Endothelial cell of umbilical vein (primary cell): Measurements from ENCODE around the gene CYREN. TPM values are rescaled to one million over a fixed set of nuclear protein-coding genes. Genes with fewer than 3 reads are reported as not detected.

Experiments
- BruUV-seq: library from RNA; stranded (reverse); fragments of 400-500 nt; replicated peaks from 2 replicates; lab custom pipeline; 2021; lab: Mats Ljungman, UMichigan
- CTCF ChIA-PET: fragments of 300-600, 350-600 bp; sonication (Branson Sonifier 250); formaldehyde crosslinking; loops from one replicate; lab custom pipeline; 2021; ENCODE audit warnings: antibody characterized with exemption, inconsistent platforms; lab: Charles Lee
- POLR2A ChIA-PET: fragments of 300-600, 350-600 bp; sonication (Branson Sonifier 250); formaldehyde crosslinking; loops from one replicate; lab custom pipeline; 2021; ENCODE audit warnings: antibody characterized with exemption, inconsistent platforms; lab: Charles Lee
- DNase-seq: peaks from one replicate; pipeline ENCODE4 v3.0.0-alpha.2; 2011; ENCODE audit warnings: low read depth, low spot score
- FAIRE-seq: peaks from 2 replicates; lab custom pipeline; 2011; peaks lifted over from hg19 to GRCh38; lab: Jason Lieb, UNC
- H2AFZ ChIP-seq: 2 replicates; pipeline ENCODE4 v1.6.0; 2012; ENCODE audit warnings: low read depth, low read length, control low read depth, inconsistent platforms
- H3K27ac ChIP-seq: 2 replicates; pipeline ENCODE4 v1.5.1; 2011; ENCODE audit warnings: low read depth, mild to moderate bottlenecking, control low read depth, low read length, moderate library complexity; ENCODE audit not compliant: insufficient read depth
- H3K27me3 ChIP-seq, 2 experiments: 2 replicates each; pipeline versions ENCODE4 v1.6.0 to v1.6.1; 2011; ENCODE audit warnings: low read length in 2 of 2, mixed read lengths in 1 of 2; ENCODE audit not compliant: control insufficient read depth in 2 of 2, insufficient read depth in 2 of 2
- H3K36me3 ChIP-seq, 2 experiments: 2 replicates in 1 of 2; 3 replicates in 1 of 2; pipeline ENCODE4 v1.5.1; 2011; ENCODE audit warnings: low read length in 2 of 2, mild to moderate bottlenecking in 1 of 2, moderate library complexity in 1 of 2; ENCODE audit not compliant: control insufficient read depth in 2 of 2, insufficient read depth in 2 of 2; ENCODE audit errors: extremely low read depth in 1 of 2
- H3K4me1 ChIP-seq: 3 replicates; pipeline ENCODE4 v1.5.1; 2011; ENCODE audit warnings: mild to moderate bottlenecking, low read length; ENCODE audit not compliant: control insufficient read depth, insufficient read depth; ENCODE audit errors: extremely low read depth
- H3K4me2 ChIP-seq: 2 replicates; pipeline ENCODE4 v1.6.1; 2011; ENCODE audit warnings: low read length, control low read depth, mixed read lengths; ENCODE audit not compliant: insufficient read depth
- H3K4me3 ChIP-seq, 3 experiments: fragments of 200-600 bp in 1 of 3; sonication (generic), shearing (Covaris generic) in 1 of 3; replicated peaks in 1 of 3; 2 replicates each; pipeline ENCODE4 v1.5.1; 2011 to 2016; ENCODE audit warnings: control low read depth in 3 of 3, low read length in 3 of 3, mild to moderate bottlenecking in 2 of 3, inconsistent platforms in 1 of 3, low read depth in 1 of 3, moderate library complexity in 1 of 3; ENCODE audit not compliant: insufficient read depth in 1 of 3
- H3K79me2 ChIP-seq: 2 replicates; pipeline ENCODE4 v1.6.0; 2012; ENCODE audit warnings: low read length, inconsistent platforms; ENCODE audit not compliant: control insufficient read depth, insufficient read depth
- H3K9ac ChIP-seq: replicated peaks from 2 replicates; pipeline ENCODE3; 2011; ENCODE audit warnings: low read length, control low read depth; ENCODE audit not compliant: insufficient read depth; ENCODE audit errors: extremely low read depth
- H3K9me1 ChIP-seq: replicated peaks from 3 replicates; pipeline ENCODE4 v1.6.0; 2011; ENCODE audit warnings: mild to moderate bottlenecking, low read length; ENCODE audit not compliant: control insufficient read depth, insufficient read depth; ENCODE audit errors: extremely low read depth
- H3K9me3 ChIP-seq: replicated peaks from 2 replicates; pipeline ENCODE4 v1.5.1; 2012; ENCODE audit warnings: low read length, inconsistent platforms; ENCODE audit not compliant: control insufficient read depth, insufficient read depth
- H4K20me1 ChIP-seq: replicated peaks from 2 replicates; pipeline ENCODE3; 2011; ENCODE audit warnings: mild to moderate bottlenecking, low read length; ENCODE audit not compliant: control insufficient read depth, insufficient read depth; ENCODE audit errors: extremely low read depth
- EZH2 ChIP-seq: IDR thresholded peaks from 2 replicates; pipeline ENCODE4 v1.6.1; 2012; ENCODE audit warnings: borderline replicate concordance, low read depth, mild to moderate bottlenecking, moderate library complexity, low read length, inconsistent platforms; ENCODE audit not compliant: severe bottlenecking
- FOS ChIP-seq: IDR thresholded peaks from 2 replicates; pipeline ENCODE4 v1.6.1; 2011; ENCODE audit warnings: mild to moderate bottlenecking, low read length, moderate library complexity, borderline replicate concordance; ENCODE audit not compliant: insufficient read depth
- GATA2 ChIP-seq: IDR thresholded peaks from 2 replicates; pipeline ENCODE4 v1.7.0; 2011; ENCODE audit warnings: low read depth, mild to moderate bottlenecking, moderate library complexity, mixed read lengths, low read length; ENCODE audit not compliant: insufficient read length, insufficient read depth
- JUN ChIP-seq: IDR thresholded peaks from 2 replicates; pipeline ENCODE4 v1.6.1; 2011; ENCODE audit warnings: borderline replicate concordance, low read depth; ENCODE audit not compliant: insufficient read length, insufficient read depth
- MYC ChIP-seq: IDR thresholded peaks from one replicate; pipeline ENCODE4 v1.6.1; 2011; ENCODE audit warnings: mild to moderate bottlenecking, low read depth, low read length
- POLR2A ChIP-seq: IDR thresholded peaks from 2 replicates; pipeline ENCODE4 v1.6.1; 2012; ENCODE audit warnings: low read depth, mild to moderate bottlenecking, control low read depth, low read length
- POLR2AphosphoS5 ChIP-seq: IDR thresholded peaks from 2 replicates; pipeline ENCODE4 v1.6.1; 2012; ENCODE audit warnings: low read depth, mild to moderate bottlenecking, control low read depth, low read length, moderate library complexity; ENCODE audit not compliant: insufficient read depth
- dilution Hi-C: fragments of 300-500 bp; cut with MboI; formaldehyde crosslinking; loops from one replicate; pipeline ENCODE4 v1.15.0; 2019; ENCODE audit warnings: low sequenced_read_pairs; ENCODE audit not compliant: extremely low pct_ligation_motif_present
- intact Hi-C: fragments of 100-400 bp; cut with micrococcal nuclease; formaldehyde crosslinking; loops from one replicate; pipeline ENCODE4 v1.10.0; 2022
- polyA plus RNA-seq, 4 experiments: library from polyadenylated mRNA; depleted of rRNA in 3 of 4; stranded (reverse) in 3 of 4; unstranded in 1 of 4; fragments of >200 nt; gene quantifications; 2 replicates each; pipeline versions ENCODE4 v1.2.1 to v1.2.3, GENCODE V29; 2011 to 2012; ENCODE audit warnings: missing spikeins in 1 of 4
- total RNA-seq: library from RNA; stranded (reverse); gene quantifications from 2 replicates; pipeline ENCODE4 v1.2.3, GENCODE V29; 2021
- TF ChIP-seq, protein P1 (sequence below): IDR thresholded peaks from 2 replicates; pipeline ENCODE4 v1.6.1; 2011; ENCODE audit not compliant: insufficient read depth, insufficient read length
- TF ChIP-seq, protein P2 (sequence below), 2 donors: IDR thresholded peaks; 1 replicate in 1 of 2; 2 replicates in 1 of 2; pipeline ENCODE4 v1.5.1; 2011; ENCODE audit warnings: low read length in 2 of 2, mild to moderate bottlenecking in 2 of 2, moderate library complexity in 2 of 2, control low read depth in 1 of 2, inconsistent platforms in 1 of 2, low read depth in 1 of 2; ENCODE audit not compliant: insufficient read depth in 1 of 2; ENCODE audit errors: extremely low read depth in 1 of 2

The CYREN gene
- total and polyA plus RNA-seq, 2 donors (not counting 3 experiments of a cell fraction or from before 2014, with no cell fraction given): 19.1 to 30.8 TPM

DNA sequence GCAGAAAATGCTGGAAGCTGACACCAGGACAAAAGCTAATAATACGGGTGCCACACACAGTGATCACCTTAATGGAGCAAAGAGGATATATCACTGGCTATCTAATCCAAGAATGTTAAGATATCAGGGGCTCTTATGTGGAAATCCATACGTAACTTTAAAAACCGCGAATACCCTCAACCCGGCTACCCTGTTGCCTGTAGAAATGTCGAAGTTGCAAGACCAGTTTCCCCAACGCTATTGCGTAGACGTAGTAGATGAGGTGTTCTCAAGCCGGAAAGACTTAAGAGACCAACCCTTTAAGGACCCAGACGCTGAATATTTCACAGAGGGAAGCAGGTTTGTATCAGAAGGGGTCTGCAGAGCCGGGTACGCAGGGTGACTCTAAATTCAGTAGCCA, 7.9 kb upstream of the CYREN start:
- Histone ChIP-seq H3K9me3 (peaks cover 15% of the 10 kb centered on the region), H4K20me1 (no peaks in the 10 kb centered on the region), H3K9ac (no peak overlapping the region), H2AFZ (no peak overlapping the region), H3K9me1 (no peaks in the 10 kb centered on the region), H3K4me3 (no peak overlapping the region), H3K4me1 (no peaks in the 10 kb centered on the region), H3K27me3 (no peaks in the 10 kb centered on the region), H3K79me2 (no peaks in the 10 kb centered on the region), H3K36me3 (no peaks in the 10 kb centered on the region), H3K27ac (no peak overlapping the region), H3K4me2 (no peak overlapping the region)
- TF ChIP-seq MYC (no peak), POLR2AphosphoS5 (no peak), GATA2 (no peak)
- TF ChIP-seq, protein P1, sequence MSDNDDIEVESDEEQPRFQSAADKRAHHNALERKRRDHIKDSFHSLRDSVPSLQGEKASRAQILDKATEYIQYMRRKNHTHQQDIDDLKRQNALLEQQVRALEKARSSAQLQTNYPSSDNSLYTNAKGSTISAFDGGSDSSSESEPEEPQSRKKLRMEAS: no peak
- FAIRE-seq (no peak), DNase-seq (no peak)
- intact Hi-C loops: no loop called here
- CTCF ChIA-PET: interaction anchor here (0.7 kb wide), 1 partner anchor 40 kb away, joined by 3 read pairs; no protein-coding TSS in a partner anchor
- BruUV-seq: no TSS peak
- dilution Hi-C loops: no loop called here
- POLR2A ChIA-PET: no interaction called here

DNA sequence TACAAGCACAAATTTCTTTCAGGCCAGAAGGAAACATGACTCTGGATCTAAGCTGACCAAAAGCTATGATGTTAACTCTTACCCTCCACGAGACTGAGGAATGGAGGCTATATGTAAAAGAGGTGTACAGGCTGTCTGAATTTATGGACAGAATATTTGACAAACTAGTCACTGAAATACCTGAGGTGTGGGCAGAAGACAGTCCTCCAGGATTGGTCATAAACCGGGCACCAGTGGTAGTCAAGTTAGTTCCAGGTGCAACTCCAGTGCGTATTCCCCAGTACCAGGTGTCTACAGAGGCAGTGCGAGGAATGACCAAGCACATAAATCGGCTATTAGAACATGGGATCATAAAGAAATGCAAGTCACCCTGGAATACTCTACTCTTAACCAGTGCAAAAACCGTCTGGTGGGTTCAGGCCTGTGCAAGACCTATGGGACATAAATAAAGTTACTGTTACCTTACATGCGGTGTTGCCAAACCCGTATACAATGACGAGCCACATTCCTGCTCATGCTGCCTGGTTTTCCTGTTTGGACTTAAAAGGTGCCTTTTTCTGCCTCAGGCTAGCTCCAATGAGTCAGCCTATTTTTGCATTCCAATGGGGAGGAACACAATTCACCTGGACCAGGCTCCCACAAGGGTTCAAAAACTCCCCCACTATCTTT, 6.7 kb upstream of the CYREN start:
- H3K27ac ChIP-seq: no peak overlapping the region
- H3K79me2 ChIP-seq: no peaks in the 10 kb centered on the region
- no peaks in the 10 kb centered on the region for H3K36me3 ChIP-seq
- no peak overlapping the region for H3K4me2 ChIP-seq
- no TSS peak for BruUV-seq
- POLR2A ChIA-PET: no interaction called here
- peaks cover 13% of the 10 kb centered on the region for H3K9me3 ChIP-seq
- no peaks in the 10 kb centered on the region for H3K27me3 ChIP-seq
- no peaks in the 10 kb centered on the region for H3K4me1 ChIP-seq
- no peak for DNase-seq
- CTCF ChIA-PET: interaction anchor here (0.7 kb wide), 1 partner anchor 39 kb away, joined by 3 read pairs; no protein-coding TSS in a partner anchor
- H3K9ac ChIP-seq: no peak overlapping the region
- intact Hi-C loops (no loop called here), dilution Hi-C loops (no loop called here)
- FAIRE-seq: no peak
- no peak overlapping the region for H3K4me3 ChIP-seq
- no peaks in the 10 kb centered on the region for H4K20me1 ChIP-seq
- no peak overlapping the region for H2AFZ ChIP-seq
- TF ChIP-seq POLR2AphosphoS5: no peak
- no peak for TF ChIP-seq FOS
- TF ChIP-seq JUN: no peak
- TF ChIP-seq, protein P1: no peak
- TF ChIP-seq POLR2A: no peak
- TF ChIP-seq MYC: no peak
- TF ChIP-seq, protein P2, sequence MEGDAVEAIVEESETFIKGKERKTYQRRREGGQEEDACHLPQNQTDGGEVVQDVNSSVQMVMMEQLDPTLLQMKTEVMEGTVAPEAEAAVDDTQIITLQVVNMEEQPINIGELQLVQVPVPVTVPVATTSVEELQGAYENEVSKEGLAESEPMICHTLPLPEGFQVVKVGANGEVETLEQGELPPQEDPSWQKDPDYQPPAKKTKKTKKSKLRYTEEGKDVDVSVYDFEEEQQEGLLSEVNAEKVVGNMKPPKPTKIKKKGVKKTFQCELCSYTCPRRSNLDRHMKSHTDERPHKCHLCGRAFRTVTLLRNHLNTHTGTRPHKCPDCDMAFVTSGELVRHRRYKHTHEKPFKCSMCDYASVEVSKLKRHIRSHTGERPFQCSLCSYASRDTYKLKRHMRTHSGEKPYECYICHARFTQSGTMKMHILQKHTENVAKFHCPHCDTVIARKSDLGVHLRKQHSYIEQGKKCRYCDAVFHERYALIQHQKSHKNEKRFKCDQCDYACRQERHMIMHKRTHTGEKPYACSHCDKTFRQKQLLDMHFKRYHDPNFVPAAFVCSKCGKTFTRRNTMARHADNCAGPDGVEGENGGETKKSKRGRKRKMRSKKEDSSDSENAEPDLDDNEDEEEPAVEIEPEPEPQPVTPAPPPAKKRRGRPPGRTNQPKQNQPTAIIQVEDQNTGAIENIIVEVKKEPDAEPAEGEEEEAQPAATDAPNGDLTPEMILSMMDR (IDR thresholded peaks at IDR 0.05; ENCODE audit: extremely low read depth in 1 of 2, insufficient read depth in 1 of 2, low read depth in 1 of 2, low read length in 2 of 2): no peak
- no peak for TF ChIP-seq GATA2
- TF ChIP-seq EZH2: no peak
- no peaks in the 10 kb centered on the region for H3K9me1 ChIP-seq
